K562 (cell line): Measurements from ENCODE around the gene CEP41. TPM values are rescaled to one million over a fixed set of nuclear protein-coding genes. Genes with fewer than 3 reads are reported as not detected.

Experiments used
- ATAC-seq: fragments of 200-7000 bp; cut with Tn5 transposase; 3 replicates; pipeline ENCODE4 v1.9.1; 2020; ENCODE audit warnings: moderate library complexity
- BruUV-seq: library from RNA; stranded (reverse); fragments of 400-500 nt; replicated peaks from 2 replicates; lab custom pipeline; 2021; lab: Mats Ljungman, UMichigan
- CTCF ChIA-PET: fragments of 300-600 bp; formaldehyde crosslinking; extraction: SDS; loops from one replicate; lab custom pipeline; 2021; ENCODE audit warnings: low intra/inter-chr PET ratio; lab: Yijun Ruan, JAX
- POLR2A ChIA-PET: fragments of 300-600, 350-650 bp; sonication (Branson Sonifier 250); formaldehyde crosslinking; extraction: SDS; loops from one replicate; lab custom pipeline; 2021; ENCODE audit warnings: antibody characterized with exemption, inconsistent platforms; lab: Yijun Ruan, JAX
- DNase-seq, 4 experiments: peaks; one replicate each; pipeline versions ENCODE4 v3.0.0 to v3.0.0-alpha.2; 2011 to 2018; ENCODE audit warnings: low spot score in 3 of 4, mixed read lengths in 3 of 4; ENCODE audit errors: extremely low read depth in 1 of 4
- FAIRE-seq: peaks from 2 replicates; lab custom pipeline; 2011; peaks lifted over from hg19 to GRCh38; lab: Jason Lieb, UNC
- H2AFZ ChIP-seq: 2 replicates; pipeline ENCODE4 v1.6.0; 2011; ENCODE audit warnings: low read depth, low read length, control low read depth, inconsistent platforms
- H3K27ac ChIP-seq: fragments of 200-600 bp; 3 replicates; pipeline ENCODE4 v1.8.0; 2011; ENCODE audit warnings: low read depth, mild to moderate bottlenecking, control low read depth, inconsistent platforms, low read length, moderate library complexity, mixed read lengths; ENCODE audit errors: extremely low read depth
- H3K27me3 ChIP-seq, 2 experiments: fragments of 300-600 bp in 1 of 2; 2 replicates in 1 of 2; 3 replicates in 1 of 2; pipeline versions ENCODE4 v1.6.0 to v1.8.0; 2011; ENCODE audit warnings: inconsistent platforms in 2 of 2, low read length in 2 of 2, mild to moderate bottlenecking in 1 of 2, mixed read lengths in 1 of 2, moderate library complexity in 1 of 2; ENCODE audit not compliant: control insufficient read depth in 2 of 2, insufficient read depth in 2 of 2
- H3K36me3 ChIP-seq: fragments of 300-600 bp; 3 replicates; pipeline ENCODE4 v1.8.0; 2011; ENCODE audit warnings: mild to moderate bottlenecking, low read length, inconsistent platforms; ENCODE audit not compliant: control insufficient read depth, insufficient read depth
- H3K4me1 ChIP-seq, 2 experiments: fragments of 200-600 bp in 1 of 2; replicated peaks in 1 of 2; 2 replicates in 1 of 2; 3 replicates in 1 of 2; pipeline versions ENCODE4 v1.5.1 to v1.8.0; 2011; ENCODE audit warnings: inconsistent platforms in 2 of 2, low read length in 2 of 2, mild to moderate bottlenecking in 1 of 2, mixed read lengths in 1 of 2, moderate library complexity in 1 of 2; ENCODE audit not compliant: control insufficient read depth in 2 of 2, insufficient read depth in 2 of 2
- H3K4me2 ChIP-seq: 2 replicates; pipeline ENCODE4 v1.6.1; 2011; ENCODE audit warnings: low read length, control low read depth, inconsistent platforms, mixed read lengths; ENCODE audit not compliant: insufficient read depth
- H3K4me3 ChIP-seq: fragments of 200-600 bp; sonication (generic), shearing (Covaris generic); 2 replicates; pipeline ENCODE4 v1.5.1; 2016; ENCODE audit warnings: control low read depth, inconsistent platforms
- H3K79me2 ChIP-seq: fragments of 200-600 bp; 3 replicates; pipeline ENCODE4 v1.8.0; 2011; ENCODE audit warnings: low read length, inconsistent platforms; ENCODE audit not compliant: control insufficient read depth, insufficient read depth
- H3K9ac ChIP-seq, 2 experiments: 2 replicates each; pipeline versions ENCODE4 v1.6.0 to v1.6.1; 2011; ENCODE audit warnings: low read depth in 2 of 2, low read length in 2 of 2, control low read depth in 1 of 2, inconsistent platforms in 1 of 2, mild to moderate bottlenecking in 1 of 2, mixed read lengths in 1 of 2; ENCODE audit not compliant: insufficient read depth in 1 of 2
- H3K9me1 ChIP-seq: one replicate; pipeline ENCODE4 v1.6.0; 2011; ENCODE audit warnings: inconsistent platforms, mild to moderate bottlenecking, low read length, moderate library complexity; ENCODE audit not compliant: control insufficient read depth, insufficient read depth
- H3K9me3 ChIP-seq: replicated peaks from 2 replicates; pipeline ENCODE4 v1.5.1; 2011; ENCODE audit warnings: low read depth, low read length, inconsistent platforms; ENCODE audit not compliant: control insufficient read depth, insufficient read depth
- H4K20me1 ChIP-seq: replicated peaks from 2 replicates; pipeline ENCODE4 v1.6.1; 2011; ENCODE audit warnings: low read length, inconsistent platforms, mixed read lengths; ENCODE audit not compliant: control insufficient read depth, insufficient read depth
- ADNP ChIP-seq: fragments of 200-800 bp; sonication (Bioruptor generic); IDR thresholded peaks from 2 replicates; pipeline ENCODE4 v1.6.1; 2016; ENCODE audit warnings: missing genetic modification characterization, missing compliant biosample characterization
- RBBP5 ChIP-seq: fragments of 200-600 bp; sonication (generic); IDR thresholded peaks from 2 replicates; pipeline ENCODE4 v1.6.1; 2012; ENCODE audit warnings: borderline replicate concordance, mild to moderate bottlenecking, low read length, control low read depth, inconsistent platforms; ENCODE audit not compliant: insufficient read depth, poor library complexity, severe bottlenecking
- TEAD1 ChIP-seq, 2 experiments: fragments of 450-650 bp in 1 of 2; sonication (generic) in 1 of 2; formaldehyde crosslinking; IDR thresholded peaks; 2 replicates each; pipeline versions ENCODE4 v1.4.0 to v1.8.0; 2020 to 2022; ENCODE audit warnings: mild to moderate bottlenecking in 2 of 2, missing genetic modification reagents in 1 of 2
- ZNF140 ChIP-seq: fragments of 250-450 bp; sonication (Bioruptor Pico); IDR thresholded peaks from 2 replicates; pipeline ENCODE4 v1.8.0; 2021; ENCODE audit warnings: moderate library complexity, mild to moderate bottlenecking, inconsistent platforms
- WGBS: fragments of 100-300 bp; shearing (Covaris generic); methylation state at CpG from one replicate; pipeline ENCODE4 v1.1.6; 2016; ENCODE audit warnings: low coverage, mixed read lengths; ENCODE audit not compliant: insufficient coverage; ENCODE audit errors: missing lambda C conversion rate; 5-methylcytosine and 5-hydroxymethylcytosine counted together
- in situ Hi-C: fragments of 300-500 bp; cut with MboI; formaldehyde crosslinking; loops from 4 replicates; pipeline ENCODE4 v1.15.0; 2018; ENCODE audit warnings: inconsistent platforms, mixed read lengths
- intact Hi-C: fragments of 100-400 bp; cut with micrococcal nuclease; formaldehyde crosslinking; loops from 2 replicates; pipeline ENCODE4 v1.14.2; 2022
- polyA plus RNA-seq, 8 experiments: library from polyadenylated mRNA; depleted of rRNA in 4 of 8; stranded (reverse) in 5 of 8; unstranded in 3 of 8; fragments of >200 nt; fragmentation: Nextera tagmentation in 2 of 8; fragmentation: Illumina TruSeq in 1 of 8; extraction: Ambion mirVana in 2 of 8; extraction: Trizol in 1 of 8; gene quantifications; 2 replicates each; pipeline versions ENCODE4 v1.2.1 to v1.2.3, GENCODE V29; 2011 to 2014; ENCODE audit warnings: inconsistent platforms in 1 of 8, missing spikeins in 1 of 8
- total RNA-seq, 7 experiments: library from RNA; depleted of rRNA in 6 of 7; stranded (reverse); fragments of >200 nt in 6 of 7; fragmentation: Illumina TruSeq in 2 of 7; extraction: Trizol in 2 of 7; gene quantifications; 2 replicates each; pipeline versions ENCODE4 v1.2.1 to v1.2.3, GENCODE V29; 2011 to 2021; ENCODE audit warnings: low replicate concordance in 1 of 7

The CEP41 gene
- total and polyA plus RNA-seq, 9 of the 15 experiments (the other 6 are each of a cell fraction or from before 2014, with no cell fraction given), result 1.5 to 15.5 (median 6.4) TPM

- no peaks in the 10 kb centered on the region for H4K20me1 ChIP-seq
- no peak overlapping the region for H3K4me3 ChIP-seq
- no peaks in the 10 kb centered on the region for H3K79me2 ChIP-seq
- H3K9me3 ChIP-seq, result no peaks in the 10 kb centered on the region
- POLR2A ChIA-PET, result interaction anchor here (0.6 kb wide), 1 partner anchor 13 kb away, joined by 3 read pairs; no protein-coding TSS in a partner anchor
- 0% methylated on average over 1 of the region's 1 CpG for WGBS
- no peak overlapping the region for H2AFZ ChIP-seq
- 0 out of 5 replicates have a peak, but pooled peaks cover 0 to 4% of the 10 kb centered on the region in 2 experiments for H3K4me1 ChIP-seq
- no peaks in the 10 kb centered on the region for H3K27me3 ChIP-seq
- H3K4me2 ChIP-seq, result no peak overlapping the region
- H3K27ac ChIP-seq, result no peak overlapping the region
- BruUV-seq, result no TSS peak
- intact Hi-C loops, result no loop called here
- H3K9me1 ChIP-seq, result no peaks in the 10 kb centered on the region
- DNase-seq, result no peak
- TF ChIP-seq ZNF140 (CRISPR knock-in tag) (no peak), ADNP (no peak), TEAD1 (CRISPR knock-in tag; IDR thresholded peaks at IDR 0.05) (no peak), RBBP5 (no peak)
- no peak for ATAC-seq
- CTCF ChIA-PET, result no interaction called here
- in situ Hi-C loops, result no loop called here
- FAIRE-seq, result no peak
- no peaks in the 10 kb centered on the region; the same call in 2 of the 3 replicates for H3K36me3 ChIP-seq
- H3K9ac ChIP-seq, result no peak overlapping the region
Observed at GRCh38 chr7:130468612-130469011, 27.8 kb upstream of the CEP41 start.
